Stimulated activated naive CD4-positive, alpha-beta T cell (primary cell): Measurements from ENCODE around the gene EMILIN2.

Experiments used
- DNase-seq, 6 experiments: peaks; one replicate each; lab custom pipeline; 2025; lab: John Stamatoyannopoulos, UW

Gene EMILIN2

DNA sequence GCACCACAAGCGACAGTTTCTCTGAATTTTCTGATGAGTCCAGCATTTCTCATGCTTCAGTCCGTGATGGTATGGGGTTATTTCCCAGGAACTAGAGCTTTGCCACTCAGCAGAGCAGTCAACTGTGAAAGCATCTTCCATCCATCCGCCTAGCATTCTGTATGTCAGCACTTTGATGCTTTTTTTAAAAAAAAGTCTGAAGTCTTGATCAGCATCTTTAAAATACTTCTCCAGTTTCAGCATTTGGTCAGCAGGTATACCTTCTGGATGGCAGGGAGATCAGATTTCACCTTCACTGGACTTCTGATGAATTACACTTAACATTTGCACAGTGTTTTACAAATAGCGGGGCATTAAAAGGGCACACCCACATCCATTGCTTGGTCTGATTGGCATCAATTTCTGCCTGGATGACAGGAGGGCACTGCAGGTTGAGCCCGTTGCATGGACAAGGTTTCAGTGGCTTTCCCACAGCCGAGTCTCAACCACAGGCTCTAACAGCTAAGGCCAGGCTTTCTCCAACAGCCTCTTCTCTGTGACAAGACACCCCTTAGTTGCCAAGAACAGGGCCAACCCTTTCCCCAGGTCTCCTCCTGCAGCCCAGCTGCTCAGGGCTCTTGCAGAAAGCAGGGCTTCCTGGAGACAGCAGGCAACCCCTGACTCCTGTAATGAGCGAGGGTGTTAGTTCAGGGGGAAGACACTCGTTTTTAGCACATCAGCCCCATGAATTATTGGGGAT is 54.0 kb downstream of the EMILIN2 start:
- no peak for DNase-seq

DNA sequence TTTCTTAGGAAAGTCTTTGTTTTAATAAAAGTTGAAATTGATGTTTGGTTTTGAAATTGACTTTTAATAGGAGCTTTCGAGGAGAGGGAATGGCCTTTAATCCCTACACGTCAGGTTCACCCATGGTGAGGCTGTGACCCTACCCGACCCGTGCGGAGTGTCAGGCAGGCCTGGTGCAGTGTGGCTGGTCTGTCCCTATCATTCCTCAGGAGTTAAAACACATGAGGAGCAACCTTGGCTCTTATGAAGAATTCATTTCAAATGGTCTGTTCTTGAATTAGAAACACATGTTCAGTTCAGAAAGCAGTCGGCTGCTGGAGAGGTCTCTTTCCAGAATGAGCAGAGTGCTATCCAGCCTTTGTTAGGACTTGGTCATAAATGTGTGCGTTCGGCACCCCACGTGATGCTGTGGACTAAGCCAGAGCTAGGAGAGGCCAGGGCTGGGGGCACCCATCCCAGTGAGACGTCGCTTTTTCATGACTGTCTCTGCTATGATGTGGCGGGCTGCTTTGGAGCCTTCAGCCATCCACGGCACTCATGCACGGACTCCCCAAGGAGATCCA is 54.7 kb downstream of the EMILIN2 start:
- no peak for DNase-seq

- no peak for DNase-seq
These were observed 55.5 kb downstream of the EMILIN2 start for GRCh38 chr18:2902327-2902726.

DNA sequence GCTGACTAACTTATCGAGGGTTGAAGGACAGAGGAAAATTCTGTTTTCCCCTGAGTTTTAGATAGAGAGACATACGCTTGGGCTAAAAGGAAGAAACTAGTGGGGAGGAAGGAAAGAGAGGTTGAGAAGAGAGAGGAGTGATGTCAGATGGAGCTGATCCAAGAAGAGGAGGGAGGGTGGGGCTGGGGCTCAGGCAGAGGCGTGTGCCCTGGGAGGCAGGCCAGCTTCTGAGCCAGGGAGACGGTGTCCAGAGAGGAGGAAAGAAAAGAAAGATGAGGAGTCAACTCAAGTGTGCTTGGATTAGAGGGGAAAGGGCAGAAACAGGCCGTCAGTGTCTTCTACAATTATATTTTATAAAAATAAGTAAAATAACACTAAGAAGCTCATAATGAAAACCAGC is 56.2 kb downstream of the EMILIN2 start:
- DNase-seq = no peak

- peak in 5 of 6 experiments; percentile 14 to 61 (median 40) for DNase-seq
These were observed 59.3 kb downstream of the EMILIN2 start for GRCh38 chr18:2905854-2906703.

DNA sequence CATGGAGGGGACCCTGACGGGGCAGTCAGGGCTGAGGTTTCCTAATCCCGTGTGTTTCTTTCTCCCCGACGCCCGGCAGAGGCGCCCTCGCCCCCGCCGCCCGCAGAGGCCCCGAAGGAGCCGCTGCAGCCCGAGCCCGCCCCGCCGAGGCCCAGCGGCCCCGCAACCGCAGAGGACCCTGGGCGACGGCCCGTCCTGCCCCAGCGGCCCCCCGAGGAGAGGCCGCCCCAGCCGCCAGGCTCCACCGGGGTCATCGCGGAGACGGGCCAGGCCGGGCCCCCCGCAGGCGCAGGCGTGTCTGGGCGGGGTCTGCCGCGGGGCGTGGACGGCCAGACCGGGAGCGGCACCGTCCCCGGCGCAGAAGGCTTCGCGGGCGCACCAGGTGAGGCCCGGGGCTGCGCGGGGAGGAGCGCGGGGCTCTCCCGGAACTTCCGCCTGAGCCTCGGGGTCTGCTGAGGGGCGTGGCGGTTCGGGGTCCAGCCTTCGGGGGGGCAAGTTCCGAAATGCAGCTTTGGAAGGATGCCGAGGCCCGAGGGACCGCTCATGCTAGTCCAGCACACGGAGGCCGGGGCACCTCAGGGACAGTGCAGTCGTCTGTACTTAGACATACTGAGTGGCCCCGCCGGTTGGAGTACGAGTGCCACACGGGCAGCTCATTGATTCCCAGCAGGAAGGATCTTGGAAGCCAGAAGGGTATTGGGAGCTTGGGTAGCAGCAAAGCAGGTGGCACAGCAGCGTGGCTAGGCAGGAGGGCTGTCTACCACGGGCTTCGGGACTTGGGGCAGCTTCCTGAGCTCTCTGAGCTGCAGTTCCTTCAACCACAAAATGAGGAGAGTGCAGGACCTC is 60.1 kb downstream of the EMILIN2 start:
- peak; percentile 15 to 66 (median 50) for DNase-seq

- DNase-seq = peak in 1 of 6 experiments; percentile 26
These were observed 60.8 kb downstream of the EMILIN2 start for GRCh38 chr18:2907550-2908135.

DNA sequence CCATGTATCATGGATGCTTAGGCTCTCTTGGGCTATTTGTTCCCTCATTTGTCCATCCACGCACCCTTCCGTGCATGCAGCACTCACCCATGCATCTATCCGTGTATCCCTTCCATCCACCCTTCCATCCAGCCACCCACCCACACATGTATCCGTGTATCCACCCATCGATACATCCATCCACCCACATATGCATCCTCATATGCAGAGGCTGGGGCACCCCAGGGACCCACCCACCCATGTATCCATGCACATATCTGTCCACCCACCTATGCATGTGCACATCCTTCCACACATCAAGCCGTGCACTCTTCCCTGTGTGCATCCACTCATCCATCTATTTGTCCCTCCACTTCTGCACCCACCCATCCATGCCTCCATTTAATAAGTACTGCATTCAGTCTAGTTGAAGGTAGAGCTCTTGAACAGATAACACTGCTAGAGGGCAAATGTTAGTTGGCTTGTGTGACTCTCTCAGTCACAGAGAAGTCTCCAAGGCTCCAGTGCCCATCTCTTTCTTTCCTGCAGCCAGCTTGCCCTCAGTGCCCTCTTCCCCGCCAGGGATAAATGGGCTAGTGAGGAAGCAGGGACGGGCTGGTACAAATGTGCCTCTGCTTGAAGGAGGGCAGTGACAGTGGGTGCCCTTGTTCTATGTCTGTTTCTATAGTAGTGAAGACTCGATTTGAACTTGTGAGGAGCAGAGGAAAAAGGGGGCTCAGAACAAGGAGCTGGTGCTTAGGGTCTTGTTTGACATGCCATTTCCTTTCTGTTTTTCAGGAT is 61.5 kb downstream of the EMILIN2 start:
- DNase-seq = no peak

DNA sequence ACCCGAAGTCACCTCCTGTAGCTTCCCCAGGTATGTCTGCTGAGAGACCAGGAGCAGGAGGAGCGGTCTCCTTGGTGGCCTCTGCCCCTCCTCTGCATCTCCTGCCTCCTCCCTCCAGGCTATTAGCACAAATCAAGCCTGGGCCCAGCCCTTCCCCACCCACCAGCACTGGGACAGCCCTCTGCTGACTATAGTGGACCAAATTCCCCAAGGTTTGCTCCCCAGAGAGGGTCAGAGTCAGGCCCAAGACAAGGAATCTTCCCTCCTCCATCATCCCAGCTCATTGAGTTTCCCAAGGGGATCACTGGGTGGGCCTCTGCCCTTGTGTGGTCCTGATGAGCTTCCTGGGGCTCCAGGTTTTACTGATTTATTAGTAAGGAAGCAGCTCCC is 62.1 kb downstream of the EMILIN2 start:
- DNase-seq = no peak

DNA sequence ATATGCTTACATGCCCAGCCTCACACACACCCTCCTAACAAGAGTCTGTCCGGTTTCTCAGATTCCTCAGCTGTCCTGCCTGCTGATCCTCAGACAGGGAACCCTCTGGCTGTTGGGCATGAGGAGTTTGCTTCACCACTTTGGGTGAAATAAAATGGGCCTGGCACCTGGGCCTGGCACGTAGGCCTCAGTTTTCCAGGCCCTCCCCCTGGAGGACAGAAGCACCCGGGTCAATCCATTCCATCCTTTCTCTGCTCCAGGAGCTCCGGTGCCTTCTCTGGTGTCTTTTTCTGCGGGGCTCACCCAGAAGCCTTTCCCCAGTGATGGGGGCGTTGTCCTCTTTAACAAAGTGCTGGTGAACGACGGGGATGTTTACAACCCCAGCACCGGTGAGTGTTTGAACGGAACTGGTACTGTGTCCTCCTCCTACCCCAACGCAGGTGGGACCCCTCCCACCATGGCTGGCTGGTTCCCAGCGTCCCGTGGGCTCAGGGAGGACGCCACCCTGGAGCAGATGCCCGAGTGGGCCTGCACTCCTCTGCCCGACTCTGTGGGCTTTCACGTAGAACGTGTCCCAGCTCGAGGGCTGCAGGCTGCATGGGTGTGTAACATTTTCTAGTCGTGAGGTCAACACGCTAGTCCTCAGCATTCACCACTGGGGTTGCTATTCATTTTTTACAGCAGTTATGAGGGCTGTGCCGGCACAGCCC is 62.8 kb downstream of the EMILIN2 start:
- peak in 1 of 6 experiments; percentile 4 for DNase-seq

GRCh38 chr18:2910261-2910660 is 63.5 kb downstream of the EMILIN2 start:
- DNase-seq = no peak

- no peak for DNase-seq
These were observed 64.1 kb downstream of the EMILIN2 start for GRCh38 chr18:2910751-2911425.

GRCh38 chr18:2911533-2911932 is 64.7 kb downstream of the EMILIN2 start:
- DNase-seq = no peak

- no peak for DNase-seq
These were observed 65.8 kb downstream of the EMILIN2 start for GRCh38 chr18:2912357-2913299.

GRCh38 chr18:2913398-2914005 is 66.7 kb downstream of the EMILIN2 start:
- DNase-seq = no peak

DNA sequence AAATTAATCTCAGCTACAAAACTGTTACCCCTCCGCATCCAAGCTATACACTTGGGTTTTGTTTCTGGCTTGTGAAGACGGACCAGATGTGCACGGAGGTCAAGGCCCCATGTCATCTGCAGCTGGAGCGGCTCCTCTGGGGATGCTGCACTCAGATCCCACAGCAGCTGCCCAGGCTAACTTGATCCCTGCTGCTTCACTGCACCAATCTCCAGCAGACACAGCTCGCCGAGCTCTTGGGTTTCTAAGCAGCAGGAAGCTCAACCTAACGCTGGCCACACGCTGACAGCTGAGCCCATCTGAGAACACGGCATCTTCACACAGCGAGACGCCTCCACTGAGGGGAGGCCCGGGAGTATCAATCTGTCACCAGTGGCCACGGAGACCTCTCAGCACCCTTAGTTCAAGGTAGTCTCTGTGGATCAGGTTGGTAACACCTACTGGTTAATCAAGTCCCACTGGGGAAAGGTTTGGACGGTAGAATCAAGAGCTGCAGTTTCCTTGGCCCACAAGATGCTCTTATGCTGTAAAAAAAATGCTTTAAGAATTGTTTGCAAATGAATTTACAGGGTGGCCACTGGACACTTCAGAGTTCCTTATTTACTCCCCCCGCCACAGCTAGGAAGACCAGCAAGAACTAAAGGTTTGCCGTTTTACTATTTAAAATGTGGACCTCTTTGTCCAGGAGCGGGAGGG is 67.5 kb downstream of the EMILIN2 start:
- DNase-seq = no peak

- no peak for DNase-seq
These were observed 68.1 kb downstream of the EMILIN2 start for GRCh38 chr18:2914881-2915240.
